Bone marrow (tissue), 2 donors: ENCODE results near the gene DOCK1.

Source experiments
- DNase-seq, 2 donors: peaks; one replicate each; lab custom pipeline; 2025; lab: John Stamatoyannopoulos, UW

The DOCK1 gene

GRCh38 chr10:127088908-127089307, 183.7 kb downstream of the DOCK1 start:
- no peak for DNase-seq

GRCh38 chr10:127089446-127089845, 184.2 kb downstream of the DOCK1 start:
- no peak for DNase-seq

- no peak for DNase-seq
Observed at GRCh38 chr10:127090138-127090537, 184.9 kb downstream of the DOCK1 start.

GRCh38 chr10:127091354-127091753, 186.1 kb downstream of the DOCK1 start:
- DNase-seq, result no peak

- DNase-seq, result no peak
Observed at GRCh38 chr10:127092916-127093315, 187.7 kb downstream of the DOCK1 start.

GRCh38 chr10:127094984-127095383, 189.8 kb downstream of the DOCK1 start:
- DNase-seq, result no peak

GRCh38 chr10:127100983-127101615, 195.9 kb downstream of the DOCK1 start:
- no peak for DNase-seq

- no peak for DNase-seq
Observed at GRCh38 chr10:127102176-127102575, 196.9 kb downstream of the DOCK1 start.

- no peak for DNase-seq
Observed at GRCh38 chr10:127115100-127115499, 209.9 kb downstream of the DOCK1 start.

- peak in 1 of 2 donors; percentile 60 for DNase-seq
Observed at GRCh38 chr10:127117125-127117524, 211.9 kb downstream of the DOCK1 start.

GRCh38 chr10:127118034-127118433, 212.8 kb downstream of the DOCK1 start:
- DNase-seq, result peak in 1 of 2 donors; percentile 58

- DNase-seq, result no peak
Observed at GRCh38 chr10:127119936-127120335, 214.7 kb downstream of the DOCK1 start.

- no peak for DNase-seq
Observed at GRCh38 chr10:127122831-127123230, 217.6 kb downstream of the DOCK1 start.

- no peak for DNase-seq
Observed at GRCh38 chr10:127123626-127124025, 218.4 kb downstream of the DOCK1 start.

GRCh38 chr10:127125331-127125730, 220.1 kb downstream of the DOCK1 start:
- DNase-seq, result peak in 1 of 2 donors; percentile 65

GRCh38 chr10:127127822-127128221, 222.6 kb downstream of the DOCK1 start:
- no peak for DNase-seq

- no peak for DNase-seq
Observed at GRCh38 chr10:127129104-127129503, 223.9 kb downstream of the DOCK1 start.

GRCh38 chr10:127132451-127132850, 227.2 kb downstream of the DOCK1 start:
- DNase-seq, result no peak

- DNase-seq, result no peak
Observed at GRCh38 chr10:127133225-127133624, 228.0 kb downstream of the DOCK1 start.

GRCh38 chr10:127133672-127134500, 228.7 kb downstream of the DOCK1 start:
- no peak for DNase-seq

- DNase-seq, result peak in 1 of 2 donors; percentile 12
Observed at GRCh38 chr10:127135844-127136577, 230.8 kb downstream of the DOCK1 start.

GRCh38 chr10:127137391-127137790, 232.2 kb downstream of the DOCK1 start:
- DNase-seq, result no peak

- no peak for DNase-seq
Observed at GRCh38 chr10:127142136-127142535, 236.9 kb downstream of the DOCK1 start.
